Measurements from ENCODE around the gene MLXIPL. TPM values are rescaled to one million over a fixed set of nuclear protein-coding genes. Genes with fewer than 3 reads are reported as not detected.

Gene MLXIPL
- total RNA-seq, 4 donors from 2014 or later: 37.3 to 217 (median 54.5) TPM

DNA sequence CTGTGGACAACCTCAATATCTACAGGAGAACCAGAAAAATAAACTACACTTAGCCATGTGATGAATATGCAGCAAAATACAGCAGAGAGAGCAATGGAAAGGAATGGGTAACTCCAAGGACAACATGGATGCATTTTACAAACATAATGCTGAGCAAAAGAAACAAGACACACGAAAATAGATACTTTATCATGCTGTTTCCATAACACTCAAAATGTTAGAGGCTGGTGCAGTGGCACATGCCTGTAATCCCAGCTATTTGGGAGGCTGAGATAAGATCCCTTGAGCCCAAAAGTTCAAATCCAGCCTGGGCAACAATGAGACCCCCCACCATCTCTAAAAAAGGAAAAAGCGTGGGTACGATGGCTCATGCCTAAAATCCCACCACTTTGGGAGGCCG is 75.1 kb downstream of the MLXIPL start:
- no peak for DNase-seq (ENCODE audit: low spot score)
- TF ChIP-seq, protein P1, sequence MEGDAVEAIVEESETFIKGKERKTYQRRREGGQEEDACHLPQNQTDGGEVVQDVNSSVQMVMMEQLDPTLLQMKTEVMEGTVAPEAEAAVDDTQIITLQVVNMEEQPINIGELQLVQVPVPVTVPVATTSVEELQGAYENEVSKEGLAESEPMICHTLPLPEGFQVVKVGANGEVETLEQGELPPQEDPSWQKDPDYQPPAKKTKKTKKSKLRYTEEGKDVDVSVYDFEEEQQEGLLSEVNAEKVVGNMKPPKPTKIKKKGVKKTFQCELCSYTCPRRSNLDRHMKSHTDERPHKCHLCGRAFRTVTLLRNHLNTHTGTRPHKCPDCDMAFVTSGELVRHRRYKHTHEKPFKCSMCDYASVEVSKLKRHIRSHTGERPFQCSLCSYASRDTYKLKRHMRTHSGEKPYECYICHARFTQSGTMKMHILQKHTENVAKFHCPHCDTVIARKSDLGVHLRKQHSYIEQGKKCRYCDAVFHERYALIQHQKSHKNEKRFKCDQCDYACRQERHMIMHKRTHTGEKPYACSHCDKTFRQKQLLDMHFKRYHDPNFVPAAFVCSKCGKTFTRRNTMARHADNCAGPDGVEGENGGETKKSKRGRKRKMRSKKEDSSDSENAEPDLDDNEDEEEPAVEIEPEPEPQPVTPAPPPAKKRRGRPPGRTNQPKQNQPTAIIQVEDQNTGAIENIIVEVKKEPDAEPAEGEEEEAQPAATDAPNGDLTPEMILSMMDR (IDR thresholded peaks at IDR 0.05): no peak
- no peak for ATAC-seq (ENCODE audit: low FRiP score)

DNA sequence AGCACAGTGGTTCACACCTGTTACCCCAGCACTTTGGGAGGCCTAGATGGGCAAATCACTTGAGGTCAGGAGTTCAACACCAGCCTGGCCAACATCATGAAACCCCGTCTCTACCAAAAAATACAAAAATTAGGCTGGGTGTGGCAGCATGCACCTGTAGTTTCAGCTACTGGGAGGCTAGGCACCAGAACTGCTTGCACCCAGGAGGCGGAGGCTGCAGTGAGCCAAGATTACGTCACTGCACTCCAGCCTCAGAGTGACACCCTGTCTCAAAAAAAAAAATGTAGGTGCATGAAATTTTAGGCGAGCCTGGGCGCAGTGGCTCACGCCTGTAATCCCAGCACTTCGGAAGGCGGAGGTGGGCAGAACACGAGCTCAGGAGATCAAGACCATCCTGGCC is 76.5 kb downstream of the MLXIPL start:
- ATAC-seq (ENCODE audit: low FRiP score) (no peak), DNase-seq (ENCODE audit: low spot score) (no peak)
- TF ChIP-seq, protein P1 (IDR thresholded peaks at IDR 0.05): no peak

DNA sequence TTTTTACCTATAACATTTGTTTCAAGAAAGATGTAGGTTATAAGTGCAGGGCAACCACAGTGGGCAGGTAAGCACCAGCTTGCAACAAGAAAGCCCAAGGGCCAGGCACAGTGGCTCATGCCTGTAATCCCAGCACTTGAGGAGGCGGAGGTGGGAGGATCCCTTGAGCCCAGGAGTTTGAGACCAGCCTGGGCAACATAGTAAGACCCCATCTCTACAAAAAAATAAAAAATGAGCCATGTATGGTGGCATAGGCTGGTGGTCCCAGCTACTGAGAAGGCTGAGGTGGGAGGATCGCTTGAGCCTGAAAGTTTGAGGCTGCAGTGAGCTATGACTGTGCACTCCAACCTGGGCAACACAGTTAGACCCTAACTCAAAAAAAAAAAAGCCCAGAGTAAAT is 79.6 kb downstream of the MLXIPL start:
- TF ChIP-seq, protein P1 (IDR thresholded peaks at IDR 0.05): no peak
- DNase-seq (ENCODE audit: low spot score): no peak
- no peak for ATAC-seq (ENCODE audit: low FRiP score)

Other genes with a start within 250 kb of the MLXIPL start
- gene FZD9, start 190.7 kb downstream of the MLXIPL start, total RNA-seq: 1 to 10 TPM in 1 of 4 donors, under 1 TPM in 3; 0.65 to 1.1 (median 0.94) TPM
- 10 to 100 TPM; 42.9 to 61.4 (median 54.9) TPM for gene BAZ1B, start 102.2 kb downstream of the MLXIPL start, total RNA-seq
- 10 to 100 TPM; 51.9 to 91.9 (median 78.3) TPM for gene BCL7B, start 66.8 kb downstream of the MLXIPL start, total RNA-seq
- 10 to 100 TPM; 29.5 to 51.6 (median 40.1) TPM for gene TBL2, start 45.9 kb downstream of the MLXIPL start, total RNA-seq
- gene VPS37D, start 43.3 kb upstream of the MLXIPL start, total RNA-seq: 1 to 10 TPM in 2 of 4 donors, under 1 TPM in 1, not detected in 1; 0.28 to 1.5 (median 1.1) TPM
- 1 to 10 TPM; 4.0 to 5.3 (median 4.7) TPM for gene DNAJC30, start 58.9 kb upstream of the MLXIPL start, total RNA-seq
- 10 to 100 TPM; 28.8 to 52.2 (median 45.0) TPM for gene BUD23, start 59.1 kb upstream of the MLXIPL start, total RNA-seq
- 10 to 100 TPM in 1 of 4 donors, 1 to 10 TPM in 3; 3.6 to 10.4 (median 4.8) TPM for gene STX1A, start 95.1 kb upstream of the MLXIPL start, total RNA-seq
- 10 to 100 TPM in 2 of 4 donors, 1 to 10 TPM in 2; 6.6 to 13.9 (median 9.4) TPM for gene ABHD11, start 114.3 kb upstream of the MLXIPL start, total RNA-seq
- gene CLDN3, start 145.7 kb upstream of the MLXIPL start, total RNA-seq: under 1 TPM in 1 of 4 donors, not detected in 3; 0.28 TPM
- under 1 TPM in 3 of 4 donors, not detected in 1; 0.19 to 0.65 (median 0.60) TPM for gene CLDN4, start 206.5 kb upstream of the MLXIPL start, total RNA-seq
- gene METTL27, start 218.0 kb upstream of the MLXIPL start, total RNA-seq: 1 to 10 TPM in 3 of 4 donors, not detected in 1; 2.5 to 5.7 (median 3.4) TPM
- not detected for gene TMEM270, start 236.6 kb upstream of the MLXIPL start, total RNA-seq